ENCODE results near the gene ATP1A4. TPM values are rescaled to one million over a fixed set of nuclear protein-coding genes. Genes with fewer than 3 reads are reported as not detected.

ATP1A4 gene
- total and polyA plus RNA-seq, 2 experiments from 2014 or later = not detected

- peak overlapping the region; percentile 78 for H3K27ac ChIP-seq
- in situ Hi-C loops (cut with MboI) = no loop called here
- 49 to 51% methylated on average over 10 of the region's 10 CpGs for whole genome bisulfite sequencing, 2 experiments (ENCODE audit: low coverage in 1 of 2, low lambda C conversion rate in 2 of 2, missing lambda C conversion rate in 2 of 2)
Measured at GRCh38 chr1:160217481-160218051, 66.2 kb downstream of the ATP1A4 start.

DNA sequence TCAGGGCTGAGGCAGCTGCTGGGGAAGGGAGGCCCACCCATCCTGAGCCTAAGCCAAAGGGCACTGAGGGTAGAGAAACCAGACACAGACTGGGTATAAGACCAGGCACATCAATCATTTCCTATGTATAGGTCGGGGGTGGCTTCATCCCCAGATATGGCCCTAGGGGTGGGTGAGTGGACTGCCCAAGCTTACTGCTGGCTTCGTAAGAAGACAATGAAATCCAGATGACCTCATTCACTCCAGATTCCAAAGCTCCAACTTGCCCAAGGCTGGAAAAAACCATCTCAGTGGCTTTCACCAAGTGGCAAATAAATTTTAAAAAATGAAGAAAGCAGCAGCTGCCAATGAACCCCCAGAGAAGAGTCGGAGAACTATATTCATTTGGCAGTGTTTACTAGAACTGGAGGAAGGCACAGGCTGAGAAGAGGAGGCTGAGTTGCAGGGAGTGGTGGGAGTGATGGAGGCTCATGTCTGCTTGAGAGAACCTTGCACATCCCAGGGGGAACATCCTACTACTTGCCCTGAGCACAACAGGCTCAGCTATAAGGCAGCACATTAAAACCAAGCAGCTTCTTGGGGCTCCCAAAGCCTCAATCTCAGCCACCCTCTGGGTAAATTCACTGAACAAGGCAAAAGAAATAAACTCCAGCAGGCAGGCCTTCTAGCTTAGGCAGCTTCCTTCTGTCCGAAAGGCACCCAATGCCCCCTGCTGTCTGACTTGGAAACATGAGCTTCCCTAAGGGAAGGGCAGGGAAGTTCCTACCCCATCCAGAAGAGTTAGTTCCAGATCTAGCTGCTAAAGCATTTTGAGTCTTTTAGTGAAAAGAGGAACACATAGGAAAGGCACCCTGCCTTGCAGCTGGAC, 67.9 kb downstream of the ATP1A4 start:
- Histone ChIP-seq H3K9me2 (ENCODE audit: insufficient read depth) (no peaks in the 10 kb centered on the region), H3K4me3 (no peak overlapping the region), H3K9ac (peak overlapping the region; percentile 58), H3K27ac (peak overlapping the region; percentile 78), H3K9me3 (ENCODE audit: low read depth) (no peaks in the 10 kb centered on the region), H3K36me3 (ENCODE audit: low read depth) (peaks cover 58% of the 10 kb centered on the region), H4K20me1 (ENCODE audit: insufficient read depth) (no peaks in the 10 kb centered on the region), H3K27me3 (replicated peaks; ENCODE audit: insufficient read depth) (no peaks in the 10 kb centered on the region), H3K4me2 (ENCODE audit: unreplicated experiment) (peak overlapping the region; percentile 36), H3K4me1 (ENCODE audit: insufficient read depth) (peaks cover 56% of the 10 kb centered on the region), H3K79me2 (ENCODE audit: insufficient read depth) (peaks cover 3% of the 10 kb centered on the region; the same call in 1 of the 2 replicates), H3F3A (ENCODE audit: insufficient read depth) (peaks cover 79% of the 10 kb centered on the region), H2AFZ (no peak overlapping the region)
- in situ Hi-C loops (cut with MboI) = no loop called here
- DNase-seq = peak; percentile 89
- WGBS, 2 experiments (ENCODE audit: low coverage in 1 of 2, low lambda C conversion rate in 2 of 2, missing lambda C conversion rate in 2 of 2) = 7 to 9% methylated on average over 4 of the region's 4 CpGs
- TF ChIP-seq EZH2 (IDR thresholded peaks at IDR 0.05; ENCODE audit: insufficient read depth, poor library complexity, severe bottlenecking) (no peak), EZH2phosphoT487 (IDR thresholded peaks at IDR 0.05; ENCODE audit: insufficient read depth, low read depth) (no peak)

More at GRCh38 chr1:160217481-160218051, 66.2 kb downstream of the ATP1A4 start:
- H3K9ac ChIP-seq = peak overlapping the region; percentile 53; the same call in 1 of the 2 replicates
- no peak overlapping the region for H3K4me3 ChIP-seq
- H3K4me1 ChIP-seq (ENCODE audit: insufficient read depth) = peaks cover 59% of the 10 kb centered on the region
- H3K9me2 ChIP-seq (ENCODE audit: insufficient read depth) = no peaks in the 10 kb centered on the region
- no peak for TF ChIP-seq EZH2phosphoT487 (IDR thresholded peaks at IDR 0.05; ENCODE audit: insufficient read depth, low read depth)
- TF ChIP-seq EZH2 (IDR thresholded peaks at IDR 0.05; ENCODE audit: insufficient read depth, poor library complexity, severe bottlenecking) = no peak
- H3K27me3 ChIP-seq (replicated peaks; ENCODE audit: insufficient read depth) = no peaks in the 10 kb centered on the region
- peak; percentile 72 for DNase-seq
- peaks cover 18% of the 10 kb centered on the region; the same call in 1 of the 2 replicates for H3K79me2 ChIP-seq (ENCODE audit: insufficient read depth)
- no peak overlapping the region for H2AFZ ChIP-seq
- no peaks in the 10 kb centered on the region for H4K20me1 ChIP-seq (ENCODE audit: insufficient read depth)
- H3K36me3 ChIP-seq (ENCODE audit: low read depth) = peaks cover 60% of the 10 kb centered on the region
- peaks cover 90% of the 10 kb centered on the region for H3F3A ChIP-seq (ENCODE audit: insufficient read depth)
- H3K9me3 ChIP-seq (ENCODE audit: low read depth) = no peaks in the 10 kb centered on the region
- H3K4me2 ChIP-seq (ENCODE audit: unreplicated experiment) = no peak overlapping the region

GRCh38 chr1:160220301-160220700, 68.9 kb downstream of the ATP1A4 start:
- in situ Hi-C loops (cut with MboI) = no loop called here
- H3K36me3 ChIP-seq (ENCODE audit: low read depth) = peaks cover 56% of the 10 kb centered on the region
- no peak overlapping the region for H3K9ac ChIP-seq

GRCh38 chr1:160221089-160221488, 69.7 kb downstream of the ATP1A4 start:
- H3K79me2 ChIP-seq (ENCODE audit: insufficient read depth) = no peaks in the 10 kb centered on the region
- in situ Hi-C loops (cut with MboI) = no loop called here
- no peaks in the 10 kb centered on the region for H3K9me2 ChIP-seq (ENCODE audit: insufficient read depth)
- H3K27me3 ChIP-seq (replicated peaks; ENCODE audit: insufficient read depth) = no peaks in the 10 kb centered on the region
- peaks cover 61% of the 10 kb centered on the region for H3F3A ChIP-seq (ENCODE audit: insufficient read depth)
- no peak for DNase-seq
- peaks cover 48% of the 10 kb centered on the region for H3K4me1 ChIP-seq (ENCODE audit: insufficient read depth)
- H4K20me1 ChIP-seq (ENCODE audit: insufficient read depth) = no peaks in the 10 kb centered on the region
- H3K4me2 ChIP-seq (ENCODE audit: unreplicated experiment) = no peak overlapping the region
- no peaks in the 10 kb centered on the region for H3K9me3 ChIP-seq (ENCODE audit: low read depth)
- no peak overlapping the region for H3K9ac ChIP-seq
- H2AFZ ChIP-seq = no peak overlapping the region
- TF ChIP-seq EZH2phosphoT487 (IDR thresholded peaks at IDR 0.05; ENCODE audit: insufficient read depth, low read depth) = no peak
- no peak for TF ChIP-seq EZH2 (IDR thresholded peaks at IDR 0.05; ENCODE audit: insufficient read depth, poor library complexity, severe bottlenecking)
- peaks cover 57% of the 10 kb centered on the region for H3K36me3 ChIP-seq (ENCODE audit: low read depth)
- H3K4me3 ChIP-seq = no peak overlapping the region
- H3K27ac ChIP-seq = no peak overlapping the region

More at GRCh38 chr1:160220301-160220700, 68.9 kb downstream of the ATP1A4 start:
- no peaks in the 10 kb centered on the region for H3K9me3 ChIP-seq (ENCODE audit: low read depth)
- DNase-seq = no peak
- H3K27me3 ChIP-seq (replicated peaks; ENCODE audit: insufficient read depth) = no peaks in the 10 kb centered on the region
- no peaks in the 10 kb centered on the region for H3K79me2 ChIP-seq (ENCODE audit: insufficient read depth)
- TF ChIP-seq EZH2 (IDR thresholded peaks at IDR 0.05; ENCODE audit: insufficient read depth, poor library complexity, severe bottlenecking) = no peak
- TF ChIP-seq EZH2phosphoT487 (IDR thresholded peaks at IDR 0.05; ENCODE audit: insufficient read depth, low read depth) = no peak
- no peak overlapping the region for H3K4me3 ChIP-seq
- WGBS, 2 experiments (ENCODE audit: low coverage in 1 of 2, low lambda C conversion rate in 2 of 2, missing lambda C conversion rate in 2 of 2) = 79 to 95% methylated on average over 2 of the region's 2 CpGs
- no peak overlapping the region for H3K4me2 ChIP-seq (ENCODE audit: unreplicated experiment)
- no peaks in the 10 kb centered on the region for H3K9me2 ChIP-seq (ENCODE audit: insufficient read depth)
- H3F3A ChIP-seq (ENCODE audit: insufficient read depth) = peaks cover 69% of the 10 kb centered on the region
- 0 out of 2 replicates have a peak overlapping the region, but pooled peaks have one; percentile 78 for H3K27ac ChIP-seq
- no peaks in the 10 kb centered on the region for H4K20me1 ChIP-seq (ENCODE audit: insufficient read depth)
- H3K4me1 ChIP-seq (ENCODE audit: insufficient read depth) = peaks cover 53% of the 10 kb centered on the region
- no peak overlapping the region for H2AFZ ChIP-seq
